Measurements from ENCODE around the gene SPNS2.

DNA sequence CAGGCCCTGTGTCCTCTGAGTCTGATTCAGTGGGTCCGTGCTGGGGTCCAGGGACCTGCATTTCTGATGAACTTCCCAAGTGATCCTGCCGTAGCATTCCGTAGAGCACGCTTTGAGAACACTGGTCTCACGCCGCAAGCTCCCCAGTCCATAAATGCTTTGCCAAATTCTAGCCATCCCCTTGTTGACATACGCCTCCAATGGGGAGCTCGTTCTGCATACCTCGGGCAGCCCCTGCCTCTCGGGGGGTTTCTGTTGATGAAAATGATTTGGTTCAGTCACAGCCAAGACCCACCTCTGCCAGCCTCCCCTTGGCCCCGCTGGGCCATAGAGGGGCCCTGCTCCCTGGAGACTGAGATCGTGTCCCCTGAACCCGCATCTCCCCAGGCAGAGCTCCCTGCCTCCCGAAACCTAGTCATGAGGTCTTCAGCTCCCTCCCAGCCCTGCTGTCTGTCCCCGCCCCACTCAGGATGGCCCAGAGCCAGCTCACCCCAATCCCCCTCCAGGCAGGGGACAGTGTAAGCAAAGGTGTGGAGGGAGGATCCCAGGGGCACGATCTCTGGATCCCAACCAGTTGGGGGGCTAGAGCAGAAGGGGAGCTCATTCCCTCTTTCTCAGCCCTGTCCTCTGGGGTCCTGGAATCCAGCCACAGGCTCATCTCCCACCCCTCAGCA is 16.2 kb upstream of the SPNS2 start:
- TF ChIP-seq, protein P1, sequence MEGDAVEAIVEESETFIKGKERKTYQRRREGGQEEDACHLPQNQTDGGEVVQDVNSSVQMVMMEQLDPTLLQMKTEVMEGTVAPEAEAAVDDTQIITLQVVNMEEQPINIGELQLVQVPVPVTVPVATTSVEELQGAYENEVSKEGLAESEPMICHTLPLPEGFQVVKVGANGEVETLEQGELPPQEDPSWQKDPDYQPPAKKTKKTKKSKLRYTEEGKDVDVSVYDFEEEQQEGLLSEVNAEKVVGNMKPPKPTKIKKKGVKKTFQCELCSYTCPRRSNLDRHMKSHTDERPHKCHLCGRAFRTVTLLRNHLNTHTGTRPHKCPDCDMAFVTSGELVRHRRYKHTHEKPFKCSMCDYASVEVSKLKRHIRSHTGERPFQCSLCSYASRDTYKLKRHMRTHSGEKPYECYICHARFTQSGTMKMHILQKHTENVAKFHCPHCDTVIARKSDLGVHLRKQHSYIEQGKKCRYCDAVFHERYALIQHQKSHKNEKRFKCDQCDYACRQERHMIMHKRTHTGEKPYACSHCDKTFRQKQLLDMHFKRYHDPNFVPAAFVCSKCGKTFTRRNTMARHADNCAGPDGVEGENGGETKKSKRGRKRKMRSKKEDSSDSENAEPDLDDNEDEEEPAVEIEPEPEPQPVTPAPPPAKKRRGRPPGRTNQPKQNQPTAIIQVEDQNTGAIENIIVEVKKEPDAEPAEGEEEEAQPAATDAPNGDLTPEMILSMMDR (IDR thresholded peaks at IDR 0.05) = no peak
- no peak for TF ChIP-seq SIN3A (IDR thresholded peaks at IDR 0.05; ENCODE audit: borderline replicate concordance, insufficient read depth, low read depth, low read length)
- TF ChIP-seq, protein P2, sequence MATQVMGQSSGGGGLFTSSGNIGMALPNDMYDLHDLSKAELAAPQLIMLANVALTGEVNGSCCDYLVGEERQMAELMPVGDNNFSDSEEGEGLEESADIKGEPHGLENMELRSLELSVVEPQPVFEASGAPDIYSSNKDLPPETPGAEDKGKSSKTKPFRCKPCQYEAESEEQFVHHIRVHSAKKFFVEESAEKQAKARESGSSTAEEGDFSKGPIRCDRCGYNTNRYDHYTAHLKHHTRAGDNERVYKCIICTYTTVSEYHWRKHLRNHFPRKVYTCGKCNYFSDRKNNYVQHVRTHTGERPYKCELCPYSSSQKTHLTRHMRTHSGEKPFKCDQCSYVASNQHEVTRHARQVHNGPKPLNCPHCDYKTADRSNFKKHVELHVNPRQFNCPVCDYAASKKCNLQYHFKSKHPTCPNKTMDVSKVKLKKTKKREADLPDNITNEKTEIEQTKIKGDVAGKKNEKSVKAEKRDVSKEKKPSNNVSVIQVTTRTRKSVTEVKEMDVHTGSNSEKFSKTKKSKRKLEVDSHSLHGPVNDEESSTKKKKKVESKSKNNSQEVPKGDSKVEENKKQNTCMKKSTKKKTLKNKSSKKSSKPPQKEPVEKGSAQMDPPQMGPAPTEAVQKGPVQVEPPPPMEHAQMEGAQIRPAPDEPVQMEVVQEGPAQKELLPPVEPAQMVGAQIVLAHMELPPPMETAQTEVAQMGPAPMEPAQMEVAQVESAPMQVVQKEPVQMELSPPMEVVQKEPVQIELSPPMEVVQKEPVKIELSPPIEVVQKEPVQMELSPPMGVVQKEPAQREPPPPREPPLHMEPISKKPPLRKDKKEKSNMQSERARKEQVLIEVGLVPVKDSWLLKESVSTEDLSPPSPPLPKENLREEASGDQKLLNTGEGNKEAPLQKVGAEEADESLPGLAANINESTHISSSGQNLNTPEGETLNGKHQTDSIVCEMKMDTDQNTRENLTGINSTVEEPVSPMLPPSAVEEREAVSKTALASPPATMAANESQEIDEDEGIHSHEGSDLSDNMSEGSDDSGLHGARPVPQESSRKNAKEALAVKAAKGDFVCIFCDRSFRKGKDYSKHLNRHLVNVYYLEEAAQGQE (IDR thresholded peaks at IDR 0.05; ENCODE audit: insufficient read depth in 1 of 2, low read depth in 2 of 2, low read length in 1 of 2) = no peak

Data from Panc1 (cell line).